GM23338 (cell line): ENCODE measurements around the gene PHC3.

Experiments
- CREB1 ChIP-seq: fragments of 250-450 bp; sonication (Bioruptor Pico); IDR thresholded peaks from 2 replicates; pipeline ENCODE4 v1.5.0; 2020; ENCODE audit warnings: low read depth, mild to moderate bottlenecking, moderate library complexity
- CTCF ChIP-seq, 2 experiments: fragments of 200-600 bp in 1 of 2; sonication (generic) in 1 of 2; conservative IDR thresholded peaks; 2 replicates each; pipeline versions ENCODE4 v1.5.1 to v1.6.1; 2016 to 2017; ENCODE audit warnings: antibody characterized with exemption in 2 of 2, low read depth in 2 of 2, mild to moderate bottlenecking in 2 of 2, moderate library complexity in 1 of 2
- ETS1 ChIP-seq: IDR thresholded peaks from 2 replicates; pipeline ENCODE4 v1.6.1; 2016; ENCODE audit warnings: antibody characterized with exemption
- EZH2 ChIP-seq: fragments of 200-600 bp; sonication (generic); IDR thresholded peaks from one replicate; pipeline ENCODE4 v1.8.0; 2017; ENCODE audit warnings: antibody characterized with exemption, mild to moderate bottlenecking, low read depth; ENCODE audit not compliant: unreplicated experiment
- EZH2phosphoT487 ChIP-seq: fragments of 200-600 bp; sonication (generic); IDR thresholded peaks from one replicate; pipeline ENCODE4 v1.8.1; 2018; ENCODE audit warnings: antibody characterized with exemption; ENCODE audit not compliant: unreplicated experiment
- JUNB ChIP-seq: IDR thresholded peaks from one replicate; pipeline ENCODE4 v1.6.1; 2016; ENCODE audit warnings: antibody characterized with exemption; ENCODE audit not compliant: unreplicated experiment
- NANOG ChIP-seq: IDR thresholded peaks from 2 replicates; pipeline ENCODE4 v1.6.1; 2016; ENCODE audit warnings: antibody characterized with exemption, borderline replicate concordance
- POLR2AphosphoS5 ChIP-seq: IDR thresholded peaks from 2 replicates; pipeline ENCODE4 v1.6.1; 2016; ENCODE audit warnings: antibody characterized with exemption, low read depth
- REST ChIP-seq: IDR thresholded peaks from one replicate; pipeline ENCODE4 v1.6.1; 2018; ENCODE audit warnings: antibody characterized with exemption; ENCODE audit not compliant: unreplicated experiment
- STAT1 ChIP-seq: IDR thresholded peaks from one replicate; pipeline ENCODE4 v1.6.1; 2016; ENCODE audit warnings: antibody characterized with exemption; ENCODE audit not compliant: unreplicated experiment
- ZNF114 ChIP-seq: fragments of 250-450 bp; sonication (Bioruptor Pico); IDR thresholded peaks from 2 replicates; pipeline ENCODE4 v1.5.0; 2020; ENCODE audit warnings: mild to moderate bottlenecking, moderate library complexity
- ZNF331 ChIP-seq: fragments of 250-450 bp; sonication (Bioruptor Pico); IDR thresholded peaks from 2 replicates; pipeline ENCODE4 v1.5.0; 2020; ENCODE audit warnings: low read depth, mild to moderate bottlenecking, moderate library complexity
- ZNF462 ChIP-seq: fragments of 250-450 bp; sonication (Bioruptor Pico); IDR thresholded peaks from 2 replicates; pipeline ENCODE4 v1.5.0; 2020; ENCODE audit warnings: mild to moderate bottlenecking, moderate library complexity

DNA sequence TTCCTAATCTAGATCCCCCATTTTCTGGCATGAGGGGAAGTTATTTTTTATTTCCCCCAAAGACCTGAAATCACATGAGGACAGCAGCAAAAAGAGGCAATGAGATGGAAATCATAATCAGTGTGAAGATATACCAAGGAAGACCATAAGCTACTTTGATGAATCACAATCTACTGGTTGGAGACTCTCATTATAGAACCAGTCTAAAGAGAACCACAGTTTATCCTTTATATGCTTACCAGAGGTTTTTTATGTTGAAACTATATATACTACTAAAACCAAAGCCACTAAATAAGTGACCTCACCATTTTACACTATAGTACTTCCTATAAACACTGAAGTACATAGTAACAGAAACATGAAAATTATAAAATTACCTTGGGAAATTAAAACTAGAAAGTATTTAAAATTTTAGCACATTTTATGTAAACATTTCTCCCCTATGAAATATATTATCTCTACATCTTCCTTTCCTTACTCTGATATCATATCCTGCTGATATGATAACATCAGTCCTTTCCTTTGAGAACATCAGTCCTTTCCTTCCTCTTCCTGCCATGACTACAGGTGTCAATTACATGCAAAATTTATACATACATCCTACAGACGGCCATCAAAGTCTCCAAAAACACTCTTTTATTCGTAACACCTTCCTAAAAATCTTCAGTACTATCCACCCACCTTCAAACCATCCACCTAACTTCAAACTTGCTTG lies 71.8 kb downstream of the PHC3 start:
- TF ChIP-seq EZH2 (no peak), CTCF (conservative IDR thresholded peaks at IDR 0.05; ENCODE audit: low read depth in 2 of 2) (no peak), POLR2AphosphoS5 (no peak), CREB1 (CRISPR knock-in tag) (no peak), ETS1 (no peak), REST (no peak), ZNF331 (CRISPR knock-in tag) (no peak), EZH2phosphoT487 (no peak), ZNF114 (CRISPR knock-in tag) (no peak), STAT1 (no peak), NANOG (no peak), JUNB (no peak), ZNF462 (no peak)
